Epidermal melanocyte (primary cell): Measurements from ENCODE around the gene ZCCHC18.
A peak's percentile ranks its signal among the peaks of the same experiment; 100 is the strongest.
"Not testable (repeated sequence)": the region's sequence is repeated elsewhere in the genome, so short reads cannot be mapped to it uniquely, and the experiment has no call there.

Source experiments
- DNase-seq: peaks from one replicate; pipeline ENCODE4 v3.0.0; 2011; ENCODE audit warnings: low spot score; ENCODE audit not compliant: insufficient read length

The ZCCHC18 gene

GRCh38 chrX:104112326-104112951 lies at the start of gene ZCCHC18:
Gene ZCCHC18 (plus strand): TSS chrX:104112523. CDS start chrX:104114112, 1,589 bp downstream.
- peak; percentile 34 for DNase-seq

GRCh38 chrX:104062636-104063035 lies 49.7 kb upstream of the ZCCHC18 start:
- DNase-seq, result not testable (repeated sequence)

DNA sequence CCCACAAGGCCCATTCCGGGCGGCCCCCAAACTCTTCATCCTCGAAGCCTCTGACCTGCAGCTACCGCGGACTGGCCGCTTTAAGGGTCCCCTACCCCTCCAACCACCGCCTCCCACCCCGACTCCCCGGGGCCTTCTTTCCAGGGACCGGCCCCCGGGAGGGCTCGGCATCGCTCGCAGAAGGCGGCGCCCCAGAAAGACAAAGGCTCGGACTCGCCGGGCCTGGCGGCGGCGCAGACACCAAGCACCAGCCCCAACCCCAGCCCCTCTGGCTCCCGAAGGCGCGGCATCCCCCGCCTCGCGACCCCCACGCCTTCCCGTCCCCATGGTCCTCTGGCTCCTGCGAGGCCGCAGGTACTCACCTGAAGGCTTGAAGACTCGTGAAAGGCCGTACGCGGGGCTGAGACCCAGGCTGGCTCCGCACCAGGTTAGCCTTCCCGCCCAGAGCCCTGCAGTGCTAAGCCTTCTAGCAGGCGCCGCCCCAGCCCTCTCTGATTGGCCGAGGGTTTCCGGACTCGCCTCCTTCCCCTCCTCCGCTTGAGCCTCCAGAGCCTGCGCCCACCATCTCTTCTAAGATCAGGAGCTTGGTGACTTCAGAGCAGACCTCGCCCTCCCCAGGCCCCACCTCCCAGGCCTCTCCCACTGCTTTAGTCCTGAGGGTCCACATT lies 36.4 kb upstream of the ZCCHC18 start, which contains the start of gene TMSB15C:
TMSB15C (minus strand) TSS at position 459 of the 668 bp plus-strand sequence.
- DNase-seq, result not testable (repeated sequence)

DNA sequence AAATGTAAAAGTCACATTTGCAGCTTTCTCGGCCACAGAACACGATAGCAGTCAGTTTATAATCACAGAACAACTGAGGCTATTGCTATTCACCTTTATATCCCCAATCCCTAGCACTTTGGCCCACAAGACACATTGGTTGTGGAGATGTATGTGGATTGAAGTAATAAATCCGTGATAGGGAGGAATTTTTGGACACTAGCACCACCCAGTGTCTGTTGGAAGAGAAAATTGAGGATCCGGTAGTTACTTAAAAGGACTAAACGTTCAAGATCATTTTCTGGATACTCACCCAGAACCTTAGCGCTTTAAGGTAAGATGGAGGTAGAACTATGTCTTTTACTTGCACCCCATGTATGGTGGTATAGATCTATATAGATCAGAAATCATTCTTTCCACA lies 34.5 kb upstream of the ZCCHC18 start:
- not testable (repeated sequence) for DNase-seq

DNA sequence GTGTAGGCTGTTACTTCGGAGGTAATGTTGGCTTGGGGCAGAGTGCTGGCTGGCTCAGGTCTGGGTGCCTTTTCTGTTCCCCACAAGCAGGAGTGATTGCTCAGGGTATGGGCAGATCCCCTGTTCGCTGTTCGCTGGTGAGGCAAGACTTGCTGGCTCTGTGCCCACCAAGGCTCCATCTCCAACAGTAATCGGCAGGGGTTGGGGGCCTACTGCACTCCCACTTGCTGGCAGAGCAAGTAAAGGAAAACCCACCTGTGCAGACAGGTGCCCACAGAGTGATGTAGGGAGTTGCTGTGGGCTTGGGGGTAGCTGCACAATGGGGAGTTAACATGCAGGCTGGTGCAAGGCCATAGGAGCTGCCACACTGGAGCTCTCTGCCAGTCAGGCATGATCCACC lies 28.3 kb upstream of the ZCCHC18 start:
- no peak for DNase-seq

- no peak for DNase-seq
Observed at GRCh38 chrX:104084534-104085277, 27.6 kb upstream of the ZCCHC18 start.

GRCh38 chrX:104085477-104085876 lies 26.8 kb upstream of the ZCCHC18 start:
- no peak for DNase-seq

- DNase-seq, result no peak
Observed at GRCh38 chrX:104085919-104086318, 26.4 kb upstream of the ZCCHC18 start.

GRCh38 chrX:104098151-104098808 lies 14.0 kb upstream of the ZCCHC18 start:
- peak; percentile 20 for DNase-seq

DNA sequence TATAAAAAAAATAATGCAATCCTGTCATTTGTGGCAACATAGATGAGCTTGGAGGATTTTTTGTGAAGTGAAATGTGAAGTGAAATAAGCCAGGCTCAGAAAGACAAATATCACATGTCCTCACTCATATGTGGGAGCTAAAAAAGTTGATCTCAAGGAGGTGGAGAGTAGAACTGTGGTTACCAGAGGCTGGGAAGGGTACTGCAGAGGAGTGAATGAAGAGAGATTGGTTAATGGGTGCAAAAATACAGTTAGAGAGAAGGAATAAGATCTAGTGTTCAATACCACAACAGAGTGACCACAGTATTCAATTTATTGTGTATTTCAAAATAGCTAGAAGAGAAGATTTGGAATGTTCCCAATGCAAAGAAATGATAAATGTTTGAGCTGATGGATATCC lies 13.4 kb upstream of the ZCCHC18 start:
- no peak for DNase-seq

DNA sequence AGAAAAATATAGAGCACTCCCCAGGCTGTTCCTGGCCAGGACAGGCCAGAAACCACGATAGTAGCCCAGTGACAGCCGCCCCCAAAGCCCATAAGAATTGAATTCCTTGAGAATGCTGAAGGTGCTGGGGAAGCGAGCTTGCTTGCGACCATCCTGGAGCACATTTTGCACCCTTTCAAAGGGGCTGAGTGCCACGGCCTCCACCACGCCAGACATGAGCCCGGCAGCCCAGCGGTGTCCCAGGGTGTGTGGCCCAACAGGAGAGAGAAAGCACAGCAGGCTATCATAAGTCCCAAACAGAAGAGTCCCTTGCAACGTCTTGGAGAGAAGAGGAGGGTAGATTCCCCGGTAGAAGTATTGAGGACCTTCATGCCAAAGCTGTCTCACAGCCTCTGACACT lies 7.6 kb upstream of the ZCCHC18 start:
- no peak for DNase-seq

GRCh38 chrX:104105330-104106262 lies 6.7 kb upstream of the ZCCHC18 start:
- DNase-seq, result no peak

- DNase-seq, result no peak
Observed at GRCh38 chrX:104108955-104109354, 3.4 kb upstream of the ZCCHC18 start.

DNA sequence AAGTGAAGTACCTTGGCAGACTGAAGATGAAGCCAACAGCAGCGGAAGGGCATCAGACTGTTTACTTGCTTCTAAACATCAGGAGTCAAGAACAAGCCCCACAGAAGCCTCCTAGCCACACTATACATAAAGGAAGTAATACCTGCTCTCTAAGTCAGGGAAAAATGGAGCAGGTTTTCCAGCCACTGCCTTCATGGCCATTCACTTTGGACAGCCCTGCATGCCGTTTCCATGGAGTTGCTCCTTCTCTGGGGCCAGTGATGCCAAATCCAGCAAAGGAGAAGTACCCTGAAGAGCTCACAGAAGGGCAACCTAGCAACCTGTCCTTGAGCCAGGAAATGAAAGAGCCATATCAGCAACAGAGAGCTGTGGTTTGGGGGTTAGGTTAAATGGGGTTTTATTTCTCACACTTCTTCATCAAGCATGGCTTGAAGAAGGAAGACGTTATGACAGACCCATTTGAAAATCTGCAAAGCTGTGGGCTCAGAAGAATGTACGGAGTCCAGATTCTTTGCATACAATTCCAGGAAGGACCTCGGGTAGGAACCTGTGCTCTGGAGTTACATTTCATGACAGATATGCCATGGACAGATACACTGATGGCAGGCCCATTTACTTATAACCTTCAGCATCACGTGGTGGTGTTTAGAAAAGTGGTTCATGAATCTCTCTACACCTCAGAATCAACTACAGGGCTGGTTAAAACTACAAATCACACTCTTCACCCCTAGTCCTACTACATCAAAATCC lies 1.7 kb upstream of the ZCCHC18 start:
- not testable (repeated sequence) for DNase-seq

DNA sequence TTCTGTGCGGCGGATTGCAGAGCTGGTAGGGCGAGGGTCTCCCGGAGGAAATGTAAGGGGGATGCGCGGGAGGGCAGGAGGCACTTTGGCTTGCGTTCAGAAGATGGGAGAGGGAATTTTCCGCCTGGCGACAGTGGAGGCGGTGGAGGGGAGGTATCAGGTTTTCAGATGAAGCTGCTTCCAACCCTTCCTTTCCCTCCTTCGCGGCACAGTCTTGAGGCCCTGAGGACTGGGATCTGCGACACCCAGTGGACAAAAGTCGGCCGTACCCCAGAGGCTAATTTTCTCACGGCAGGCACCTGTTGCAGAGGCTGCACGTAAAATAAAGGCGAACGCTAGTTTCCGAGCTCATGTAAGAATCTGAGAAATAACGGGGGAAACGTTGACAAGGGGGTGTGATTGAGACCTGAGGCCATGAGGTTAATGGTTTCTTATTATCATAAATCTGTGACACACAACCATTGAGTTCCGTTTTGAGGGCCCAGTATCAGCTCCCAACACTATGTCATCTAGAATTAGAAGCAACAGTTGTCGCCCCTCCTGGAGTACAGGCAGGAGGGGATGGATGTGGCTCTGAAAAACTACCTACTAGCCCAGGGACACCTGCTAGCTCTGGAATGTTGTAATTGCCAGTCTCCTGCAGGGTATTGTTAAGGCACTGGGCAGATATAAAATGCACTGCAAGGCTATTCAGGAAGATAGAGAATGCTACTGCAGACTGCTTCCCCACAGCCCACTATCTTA lies 1.1 kb downstream of the ZCCHC18 start:
- no peak for DNase-seq

DNA sequence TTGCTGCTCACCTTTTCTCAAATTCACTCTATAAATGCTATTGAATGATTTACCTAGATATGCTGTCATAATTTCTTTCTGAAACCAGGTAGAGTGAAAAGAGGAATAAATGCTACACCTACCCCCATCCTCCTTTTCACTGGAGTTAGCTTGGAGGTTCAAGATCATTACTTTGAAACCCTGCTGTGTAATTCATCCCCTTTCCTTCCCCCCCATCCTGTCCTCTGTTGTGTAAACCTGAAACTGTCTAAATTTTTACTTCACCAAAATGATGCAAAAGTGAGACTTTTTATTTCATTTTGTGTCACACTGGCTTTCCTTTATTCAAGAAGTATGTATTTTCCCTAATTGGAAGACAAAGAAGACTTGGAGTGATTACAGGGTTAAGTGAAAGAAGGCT lies 5.4 kb downstream of the ZCCHC18 start:
- DNase-seq, result no peak

DNA sequence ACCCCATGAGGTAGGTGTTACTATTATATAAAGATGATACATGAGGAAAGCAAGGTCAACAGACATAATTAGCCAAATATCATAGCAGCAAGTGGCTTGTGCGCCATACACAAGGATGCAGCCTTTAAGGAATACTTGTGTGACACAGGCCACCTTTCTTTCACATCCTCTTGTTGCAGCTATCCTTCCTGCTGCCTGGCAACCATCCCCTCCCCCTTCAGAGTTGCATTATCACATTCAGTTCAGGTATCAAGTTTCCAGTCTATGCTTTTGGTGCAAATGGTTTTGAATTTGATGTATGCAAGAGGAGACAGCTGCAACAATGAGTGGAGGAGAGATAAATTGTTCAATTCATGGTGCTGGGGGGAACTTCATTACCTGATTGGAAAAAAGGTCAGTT lies 6.4 kb downstream of the ZCCHC18 start:
- DNase-seq, result no peak

DNA sequence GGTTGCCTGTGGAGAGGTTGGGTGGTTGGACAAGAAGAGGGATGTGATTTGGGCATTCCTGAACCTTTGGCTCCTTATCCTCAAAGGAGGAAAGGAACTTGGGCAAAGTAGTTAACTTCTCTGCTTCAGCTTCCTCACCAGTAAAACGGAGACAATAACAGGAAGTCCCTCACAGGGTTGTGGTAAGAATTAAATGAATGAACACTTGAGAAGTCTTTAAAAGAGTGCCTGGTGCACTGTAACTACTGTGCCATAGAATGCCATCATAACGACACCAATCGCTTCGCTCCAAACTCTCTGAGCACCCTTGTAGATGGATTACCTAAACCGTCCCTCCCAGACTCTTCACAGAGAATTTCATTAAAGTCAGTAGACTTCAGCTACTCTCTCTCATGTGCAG lies 10.5 kb downstream of the ZCCHC18 start:
- DNase-seq, result no peak

GRCh38 chrX:104126856-104127255 lies 14.5 kb downstream of the ZCCHC18 start:
- DNase-seq, result no peak
